Esophagus (tissue), 2 donors: Measurements from ENCODE around the gene DAND5. TPM values are rescaled to one million over a fixed set of nuclear protein-coding genes. Genes with fewer than 3 reads are reported as not detected.
"Not testable (repeated sequence)": the region's sequence is repeated elsewhere in the genome, so short reads cannot be mapped to it uniquely, and the experiment has no call there.

Experiments used
- H3K27ac ChIP-seq, 2 donors: one replicate each; pipeline ENCODE4 v1.5.1; 2013; ENCODE audit warnings: low read depth in 2 of 2, mild to moderate bottlenecking in 2 of 2, inconsistent platforms in 1 of 2, low read length in 1 of 2, moderate library complexity in 1 of 2
- H3K27me3 ChIP-seq, 2 donors: one replicate each; pipeline ENCODE4 v1.6.1; 2013; ENCODE audit warnings: low read length in 2 of 2, control low read depth in 1 of 2, mild to moderate bottlenecking in 1 of 2; ENCODE audit not compliant: insufficient read depth in 2 of 2, control insufficient read depth in 1 of 2
- H3K36me3 ChIP-seq, 2 donors: one replicate each; pipeline ENCODE4 v1.6.1; 2013; ENCODE audit warnings: low read length in 1 of 2; ENCODE audit not compliant: control insufficient read depth in 2 of 2, insufficient read depth in 2 of 2
- H3K4me1 ChIP-seq, 2 donors: one replicate each; pipeline ENCODE4 v1.6.1; 2013; ENCODE audit warnings: low read length in 1 of 2; ENCODE audit not compliant: control insufficient read depth in 2 of 2, insufficient read depth in 2 of 2
- H3K4me3 ChIP-seq, 2 donors: one replicate each; pipeline ENCODE4 v1.5.1; 2013; ENCODE audit warnings: low read length in 2 of 2, mild to moderate bottlenecking in 2 of 2, low read depth in 1 of 2, moderate library complexity in 1 of 2
- H3K9me3 ChIP-seq, 2 donors: one replicate each; pipeline ENCODE4 v1.6.1; 2013; ENCODE audit warnings: mild to moderate bottlenecking in 2 of 2, low read depth in 1 of 2, low read length in 1 of 2, moderate library complexity in 1 of 2; ENCODE audit not compliant: control insufficient read depth in 2 of 2, insufficient read depth in 1 of 2
- WGBS, 2 donors: extraction: QIAGEN DNeasy Blood & Tissue Kit; methylation state at CpG; one replicate each; pipeline ENCODE4 v1.1.7; 2013; 5-methylcytosine and 5-hydroxymethylcytosine counted together
- polyA plus RNA-seq, 2 donors: library from polyadenylated mRNA; stranded (reverse); fragments of 200-250 nt; gene quantifications; one replicate each; pipeline ENCODE4 v1.2.3, GENCODE V29; 2013
- donor health status: healthy with polysubstance abuse.
- donor health status: Bipolar disorder and iron deficiency.

Gene DAND5
- polyA plus RNA-seq, 2 donors, result not detected

DNA sequence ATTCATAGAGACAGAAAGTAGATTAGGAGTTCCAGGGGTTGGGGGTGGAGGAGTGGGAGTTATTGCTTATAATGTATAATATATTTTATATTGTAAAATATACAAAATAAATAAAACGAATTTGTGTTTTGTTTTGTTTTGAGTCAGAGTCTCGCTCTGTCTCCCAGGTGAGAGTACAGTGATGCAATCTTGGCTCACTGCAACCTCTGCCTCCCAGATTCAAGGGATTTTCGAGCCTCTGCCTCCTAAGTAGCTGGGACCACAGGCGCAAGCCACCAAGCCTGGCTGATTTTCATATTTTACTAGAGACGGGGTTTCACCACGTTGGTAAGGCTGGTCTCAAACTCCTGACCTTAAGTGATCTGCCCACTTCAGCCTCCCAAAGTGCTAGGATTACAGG is 9.9 kb upstream of the DAND5 start:
- WGBS, 2 donors, result 69 to 72% methylated on average over 6 of the region's 6 CpGs
- no peaks in the 10 kb centered on the region for H3K27me3 ChIP-seq
- no peaks in the 10 kb centered on the region for H3K36me3 ChIP-seq
- no peaks in the 10 kb centered on the region for H3K9me3 ChIP-seq
- H3K4me3 ChIP-seq, result no peak overlapping the region
- peaks cover 0 to 1% of the 10 kb centered on the region in 2 donors for H3K4me1 ChIP-seq
- H3K27ac ChIP-seq, result no peak overlapping the region

DNA sequence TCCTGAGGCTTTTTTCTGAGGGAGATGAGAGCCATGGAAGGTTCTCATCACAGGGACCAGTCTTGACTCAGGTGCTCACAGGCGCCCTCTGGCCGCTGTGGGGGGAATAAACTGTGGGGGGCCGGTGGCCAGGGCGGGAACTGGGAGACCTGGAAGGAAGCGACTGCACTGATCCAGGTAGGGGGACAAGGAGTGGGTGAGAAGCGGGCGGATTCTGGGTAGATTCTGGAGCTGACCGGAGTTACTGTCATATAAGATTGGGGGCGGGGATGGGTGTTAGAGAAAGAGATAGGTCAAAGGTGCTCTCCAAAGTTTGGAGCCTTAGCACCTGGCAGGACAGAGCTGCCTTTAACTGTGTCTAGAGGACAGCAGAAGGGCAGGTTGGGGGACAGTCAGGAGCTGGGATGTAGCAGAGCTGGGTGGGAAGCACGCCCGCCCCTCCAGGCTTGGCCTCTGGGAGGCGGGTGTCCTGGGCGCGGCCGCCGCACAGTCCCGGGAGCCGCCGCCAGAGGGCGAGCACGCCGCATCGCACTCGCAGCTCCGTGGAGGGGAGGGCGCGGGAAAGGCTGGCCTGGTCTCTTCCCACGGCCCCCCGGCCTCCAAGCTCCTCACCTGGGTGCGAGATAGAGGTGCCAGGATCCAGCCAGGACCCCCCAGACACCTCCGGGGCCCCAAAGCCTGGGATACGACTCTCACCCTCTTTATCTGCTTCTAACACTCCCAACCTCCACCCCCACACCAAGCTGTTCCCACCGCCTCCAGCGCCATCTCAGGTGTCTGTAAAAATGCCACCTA is 4.2 kb upstream of the DAND5 start:
- Histone ChIP-seq H3K4me3 (peak overlapping the region; percentile 35 to 42), H3K27me3 (no peaks in the 10 kb centered on the region), H3K27ac (peak overlapping the region; percentile 15 to 77), H3K4me1 (peaks cover 0 to 2% of the 10 kb centered on the region in 2 donors), H3K36me3 (no peaks in the 10 kb centered on the region), H3K9me3 (no peaks in the 10 kb centered on the region)
- 0 to 1% methylated on average over 25 to 34 of the region's 34 CpGs for WGBS, 2 donors

DNA sequence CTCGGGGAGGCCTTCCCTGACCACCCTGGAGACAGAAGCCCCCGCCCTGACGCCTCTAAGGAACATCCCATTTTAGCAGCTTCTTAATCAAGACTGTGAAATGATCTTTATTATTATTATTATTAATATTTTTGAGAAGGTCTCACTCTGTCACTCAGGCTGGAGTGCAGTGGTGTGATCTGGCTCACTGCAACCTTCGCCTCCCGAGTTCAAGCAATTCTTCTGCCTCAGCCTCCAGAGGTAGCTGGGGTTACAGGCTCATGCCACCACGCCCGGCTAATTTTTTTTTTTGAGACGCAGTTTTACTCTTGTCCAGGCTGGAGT is 3.6 kb upstream of the DAND5 start:
- Histone ChIP-seq H3K4me1 (peaks cover 0 to 2% of the 10 kb centered on the region in 2 donors), H3K4me3 (no peak overlapping the region), H3K27ac (peak overlapping the region in 1 of 2 donors; percentile 77), H3K36me3 (no peaks in the 10 kb centered on the region), H3K9me3 (no peaks in the 10 kb centered on the region), H3K27me3 (no peaks in the 10 kb centered on the region)
- 41 to 42% methylated on average over 8 of the region's 8 CpGs for WGBS, 2 donors

DNA sequence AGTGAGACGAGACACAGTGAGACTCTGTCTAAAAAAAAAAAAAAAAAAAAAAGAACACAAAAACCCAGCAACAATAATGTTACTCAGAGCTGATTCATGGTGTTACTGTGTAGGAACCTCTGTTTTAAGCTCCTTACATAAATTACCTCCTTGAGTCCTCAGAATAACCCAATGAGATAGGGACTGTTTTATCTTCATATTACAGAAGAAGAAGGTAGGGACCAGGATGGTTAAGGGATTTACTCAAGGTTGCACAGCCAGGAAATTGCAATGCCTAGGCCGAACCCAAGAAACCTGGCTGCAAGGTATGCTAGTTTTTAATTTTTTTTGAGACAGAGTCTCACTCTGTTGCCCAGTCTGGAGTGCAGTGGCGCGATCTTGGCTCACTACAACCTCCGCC is 1.5 kb upstream of the DAND5 start:
- Histone ChIP-seq H3K4me3 (no peak overlapping the region), H3K36me3 (no peaks in the 10 kb centered on the region), H3K9me3 (no peaks in the 10 kb centered on the region), H3K27me3 (no peaks in the 10 kb centered on the region), H3K4me1 (peaks cover 0 to 2% of the 10 kb centered on the region in 2 donors), H3K27ac (no peak overlapping the region)
- 87 to 90% methylated on average over 5 of the region's 5 CpGs for WGBS, 2 donors

DNA sequence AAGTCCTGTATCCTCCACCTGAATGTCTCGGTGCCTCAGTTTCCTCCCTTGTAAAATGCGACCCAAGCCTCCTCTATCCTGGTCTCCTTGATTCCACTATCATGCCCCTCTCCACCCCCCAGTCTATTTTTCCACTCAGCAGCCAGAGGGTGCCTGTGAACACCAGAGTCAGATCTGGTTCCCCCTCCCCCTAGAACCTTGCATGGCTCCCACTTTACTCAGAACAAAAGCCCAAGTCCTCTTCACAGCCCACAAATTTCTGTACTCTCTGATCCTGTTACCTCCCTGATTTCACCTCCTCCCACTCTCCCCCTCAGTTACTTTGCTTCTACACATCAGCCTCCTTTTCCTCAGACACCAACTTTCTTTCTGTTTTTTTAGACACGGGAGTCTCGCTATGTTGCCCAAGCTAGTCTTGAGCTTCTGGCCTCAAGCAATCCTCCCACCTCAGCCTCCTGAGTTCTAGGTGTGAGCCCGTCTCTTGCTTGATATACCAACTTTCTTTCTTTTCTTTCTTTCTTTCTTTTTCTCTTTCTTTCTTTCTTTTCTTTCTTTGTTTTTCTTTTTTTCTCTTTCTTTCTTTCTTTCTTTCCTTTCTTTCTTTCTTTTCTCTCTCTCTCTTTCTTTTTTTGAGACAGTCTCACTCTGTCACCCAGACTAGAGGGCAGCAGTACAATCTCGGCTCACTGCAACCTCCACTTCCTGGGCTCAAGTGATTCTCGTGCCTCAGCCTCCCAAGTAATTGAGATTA is 869 bp downstream of the DAND5 start:
- Histone ChIP-seq H3K36me3 (no peaks in the 10 kb centered on the region), H3K27ac (no peak overlapping the region), H3K27me3 (no peaks in the 10 kb centered on the region), H3K4me1 (peaks cover 0 to 4% of the 10 kb centered on the region in 2 donors), H3K9me3 (no peaks in the 10 kb centered on the region), H3K4me3 (no peak overlapping the region)
- WGBS, 2 donors, result 84 to 90% methylated on average over 7 of the region's 7 CpGs

DNA sequence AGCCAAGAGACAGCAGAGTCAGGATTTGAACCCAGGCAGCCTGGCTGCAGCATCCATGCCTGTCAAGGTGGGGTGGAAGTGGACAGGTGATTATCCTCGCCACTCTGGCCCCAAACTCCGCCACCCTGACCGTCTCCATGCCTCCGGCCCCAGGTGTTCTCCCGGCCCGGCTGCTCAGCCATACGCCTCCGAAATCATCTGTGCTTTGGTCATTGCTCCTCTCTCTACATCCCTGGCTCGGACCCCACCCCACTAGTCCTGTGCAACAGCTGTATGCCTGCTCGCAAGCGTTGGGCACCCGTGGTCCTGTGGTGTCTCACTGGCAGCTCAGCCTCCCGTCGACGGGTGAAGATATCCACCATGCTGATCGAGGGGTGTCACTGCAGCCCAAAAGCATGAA is 3.9 kb downstream of the DAND5 start:
- WGBS, 2 donors, result 89 to 90% methylated on average over 16 of the region's 16 CpGs
- Histone ChIP-seq H3K27me3 (no peaks in the 10 kb centered on the region), H3K4me1 (peaks cover 0 to 4% of the 10 kb centered on the region in 2 donors), H3K36me3 (no peaks in the 10 kb centered on the region), H3K9me3 (no peaks in the 10 kb centered on the region), H3K27ac (no peak overlapping the region), H3K4me3 (no peak overlapping the region)

DNA sequence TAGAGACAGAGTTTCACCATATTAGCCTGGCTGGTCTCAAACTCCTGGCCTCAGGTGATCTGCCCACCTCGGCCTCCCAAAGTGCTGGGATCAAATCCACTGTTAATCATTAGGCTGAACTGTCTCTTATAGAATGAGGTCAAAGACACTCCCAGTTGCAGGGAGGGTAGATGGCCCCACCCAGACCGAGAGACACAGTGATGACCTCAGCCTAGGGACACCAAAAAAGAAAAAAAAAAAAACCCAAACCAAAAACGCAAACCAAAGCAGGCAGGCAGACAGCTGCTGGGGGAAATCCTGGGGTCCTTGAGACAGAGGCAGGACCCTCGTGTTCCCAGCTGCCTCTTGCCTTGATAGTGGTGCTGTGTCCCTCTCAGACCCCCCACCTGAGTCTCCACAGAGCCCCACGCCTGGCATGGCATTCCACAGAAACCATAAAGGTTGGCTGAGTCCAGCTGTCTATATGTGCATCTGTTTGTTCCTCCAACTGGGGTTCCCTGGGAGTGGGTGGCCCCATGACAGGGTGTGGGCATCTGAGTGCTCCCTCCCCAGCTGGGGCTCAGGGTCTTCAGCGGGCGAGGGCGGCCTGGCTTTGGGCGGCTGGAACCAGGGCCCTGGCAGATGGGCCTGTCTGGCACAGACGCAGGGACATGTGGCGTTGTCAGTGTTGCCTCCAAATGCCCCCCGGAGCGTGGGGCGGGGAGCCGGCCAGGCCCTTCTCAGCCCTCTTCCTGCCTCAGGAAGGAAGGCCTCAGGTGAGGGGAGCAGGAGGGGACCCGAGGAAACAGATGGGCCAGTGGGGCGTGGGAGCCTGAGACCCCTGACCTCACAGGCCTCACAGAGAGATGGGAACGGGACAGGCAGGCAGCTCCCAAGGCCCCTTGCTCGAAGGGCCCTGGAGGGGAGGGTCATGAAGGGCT is 5.2 kb downstream of the DAND5 start:
- 67% methylated on average over 19 of the region's 19 CpGs for WGBS, 2 donors
- Histone ChIP-seq H3K27me3 (no peaks in the 10 kb centered on the region), H3K27ac (no peak overlapping the region), H3K9me3 (no peaks in the 10 kb centered on the region), H3K4me1 (peaks cover 0 to 3% of the 10 kb centered on the region in 2 donors), H3K4me3 (no peak overlapping the region), H3K36me3 (no peaks in the 10 kb centered on the region)

DNA sequence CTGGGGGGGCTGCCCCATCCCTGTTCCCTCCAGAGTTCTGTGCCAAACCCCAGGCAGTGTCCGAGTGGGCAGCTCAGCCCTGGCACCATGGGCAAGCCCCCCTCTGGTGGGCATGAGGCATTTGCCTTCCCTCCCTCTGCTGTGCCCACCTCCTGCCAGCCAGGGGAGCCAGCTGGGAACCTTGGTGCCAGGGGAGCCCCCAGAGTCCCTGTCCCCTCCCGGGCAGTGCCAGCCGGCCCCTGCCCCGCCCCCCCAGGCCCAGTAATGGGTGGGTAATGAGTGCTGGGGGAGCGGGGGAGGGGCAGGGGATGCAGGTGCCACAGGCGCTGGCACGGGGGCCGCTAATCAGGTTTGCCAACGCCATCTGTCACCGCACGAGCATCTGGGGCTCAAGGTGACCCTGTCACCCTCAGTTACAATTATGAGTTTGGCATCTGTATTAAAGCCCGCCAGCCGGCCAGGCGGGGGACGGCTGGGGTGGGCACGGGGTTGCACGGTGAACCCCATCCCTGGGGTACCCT is 5.9 kb downstream of the DAND5 start:
- Histone ChIP-seq H3K27me3 (no peaks in the 10 kb centered on the region), H3K9me3 (no peaks in the 10 kb centered on the region), H3K27ac (no peak overlapping the region), H3K4me1 (peaks cover 0 to 2% of the 10 kb centered on the region in 2 donors), H3K36me3 (no peaks in the 10 kb centered on the region), H3K4me3 (no peak overlapping the region)
- whole genome bisulfite sequencing, 2 donors, result 64 to 69% methylated on average over 17 of the region's 17 CpGs

DNA sequence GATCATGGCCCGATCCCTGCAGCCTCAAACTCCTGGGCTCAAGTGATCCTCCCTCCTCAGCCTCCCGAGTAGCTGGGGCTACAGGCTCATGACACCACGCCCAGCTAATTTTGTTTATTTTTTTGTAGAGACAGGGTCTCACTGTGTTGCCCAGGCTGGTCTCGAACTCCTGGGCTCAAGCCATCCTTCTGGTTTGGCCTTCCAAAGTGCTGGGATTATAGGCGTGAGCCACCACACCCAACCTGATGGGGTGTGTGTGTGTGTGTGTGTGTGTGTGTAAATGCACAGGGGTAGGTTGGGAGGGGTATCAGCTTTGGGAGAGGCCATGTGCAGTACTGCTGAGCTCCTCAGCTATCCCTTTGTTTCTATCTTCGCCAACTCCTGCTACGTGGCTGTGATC is 6.7 kb downstream of the DAND5 start:
- H3K27ac ChIP-seq, H3K27me3 ChIP-seq, H3K36me3 ChIP-seq, H3K4me3 ChIP-seq, H3K9me3 ChIP-seq, H3K4me1 ChIP-seq: not testable (repeated sequence)
- WGBS, 2 donors, result 59 to 66% methylated on average over 7 of the region's 7 CpGs
